ENCODE data around the gene RENBP. TPM values are rescaled to one million over a fixed set of nuclear protein-coding genes. Genes with fewer than 3 reads are reported as not detected.

RENBP gene
- polyA plus RNA-seq, 2 donors = 1.4 to 1.6 TPM

- Histone ChIP-seq H3K36me3 (ENCODE audit: control insufficient read depth in 2 of 2, insufficient read depth in 2 of 2, low read length in 1 of 2) (no peaks in the 10 kb centered on the region), H3K4me3 (ENCODE audit: low read depth in 1 of 2, low read length in 2 of 2) (peak overlapping the region; percentile 60 to 90), H3K27me3 (ENCODE audit: control insufficient read depth in 1 of 2, insufficient read depth in 2 of 2, low read length in 2 of 2) (no peaks in the 10 kb centered on the region), H3K27ac (ENCODE audit: low read depth in 2 of 2, low read length in 1 of 2) (peak overlapping the region; percentile 90 to 100), H3K4me1 (ENCODE audit: control insufficient read depth in 2 of 2, insufficient read depth in 2 of 2, low read length in 1 of 2) (peaks cover 8 to 38% of the 10 kb centered on the region in 2 donors), H3K9me3 (ENCODE audit: control insufficient read depth in 2 of 2, insufficient read depth in 1 of 2, low read depth in 1 of 2, low read length in 1 of 2) (no peaks in the 10 kb centered on the region)
- whole genome bisulfite sequencing, 2 donors = 1 to 9% methylated on average over 22 to 34 of the region's 34 CpGs
These were observed 26.6 kb upstream of the RENBP start for GRCh38 chrX:153971124-153971449.

DNA sequence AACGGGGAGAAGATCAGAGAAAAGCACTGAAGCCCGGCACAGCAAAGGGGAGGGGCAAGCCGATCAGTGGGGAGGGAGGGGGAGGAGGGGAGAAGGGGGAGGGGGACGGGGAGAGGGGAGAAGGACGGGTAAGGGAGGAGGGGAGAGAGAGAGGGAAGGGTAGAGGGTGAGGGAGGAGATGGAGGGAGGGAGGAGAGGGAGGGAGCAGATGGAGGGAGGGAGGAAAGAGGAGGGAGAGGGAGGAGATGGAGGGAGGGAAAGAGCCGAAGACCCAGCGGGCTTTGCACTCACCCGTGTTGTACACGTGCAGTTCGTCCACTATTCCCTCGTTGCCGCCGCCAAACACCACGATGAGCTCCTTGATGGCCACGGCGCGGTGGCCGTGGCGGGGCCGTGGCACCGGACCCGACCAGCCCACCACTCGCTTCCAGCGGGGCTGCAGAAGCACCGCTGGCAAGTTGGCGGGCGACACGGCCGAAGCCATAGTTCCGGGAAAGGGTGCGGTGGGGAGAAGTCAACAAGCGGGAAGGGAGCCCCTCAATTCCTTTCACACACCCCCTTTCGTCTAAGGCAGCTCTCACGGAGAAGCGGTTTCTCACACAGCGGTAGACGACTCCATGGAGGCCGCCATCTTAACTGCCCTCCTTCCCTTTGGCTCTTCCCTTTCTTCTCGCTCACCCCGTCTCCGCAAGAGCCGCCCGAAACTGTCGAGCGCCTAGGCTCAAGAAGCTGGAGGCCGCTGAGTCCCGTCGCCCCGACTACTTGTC lies 26.1 kb upstream of the RENBP start:
- Histone ChIP-seq H3K27me3 (ENCODE audit: control insufficient read depth in 1 of 2, insufficient read depth in 2 of 2, low read length in 2 of 2) (no peaks in the 10 kb centered on the region), H3K4me3 (ENCODE audit: low read depth in 1 of 2, low read length in 2 of 2) (peak overlapping the region; percentile 60 to 90), H3K36me3 (ENCODE audit: control insufficient read depth in 2 of 2, insufficient read depth in 2 of 2, low read length in 1 of 2) (no peaks in the 10 kb centered on the region), H3K27ac (ENCODE audit: low read depth in 2 of 2, low read length in 1 of 2) (peak overlapping the region; percentile 90 to 100), H3K4me1 (ENCODE audit: control insufficient read depth in 2 of 2, insufficient read depth in 2 of 2, low read length in 1 of 2) (peaks cover 8 to 38% of the 10 kb centered on the region in 2 donors), H3K9me3 (ENCODE audit: control insufficient read depth in 2 of 2, insufficient read depth in 1 of 2, low read depth in 1 of 2, low read length in 1 of 2) (no peaks in the 10 kb centered on the region)
- 0 to 5% methylated on average over 46 to 49 of the region's 49 CpGs for WGBS, 2 donors

- Histone ChIP-seq H3K4me3 (ENCODE audit: low read depth in 1 of 2, low read length in 2 of 2) (peak overlapping the region; percentile 44 to 90), H3K36me3 (ENCODE audit: control insufficient read depth in 2 of 2, insufficient read depth in 2 of 2, low read length in 1 of 2) (no peaks in the 10 kb centered on the region), H3K9me3 (ENCODE audit: control insufficient read depth in 2 of 2, insufficient read depth in 1 of 2, low read depth in 1 of 2, low read length in 1 of 2) (no peaks in the 10 kb centered on the region), H3K27ac (ENCODE audit: low read depth in 2 of 2, low read length in 1 of 2) (peak overlapping the region; percentile 73 to 88), H3K4me1 (ENCODE audit: control insufficient read depth in 2 of 2, insufficient read depth in 2 of 2, low read length in 1 of 2) (peaks cover 8 to 38% of the 10 kb centered on the region in 2 donors), H3K27me3 (ENCODE audit: control insufficient read depth in 1 of 2, insufficient read depth in 2 of 2, low read length in 2 of 2) (no peaks in the 10 kb centered on the region)
- WGBS, 2 donors = 1 to 16% methylated on average over 21 to 26 of the region's 26 CpGs
These were observed 25.5 kb upstream of the RENBP start for GRCh38 chrX:153969904-153970356.

DNA sequence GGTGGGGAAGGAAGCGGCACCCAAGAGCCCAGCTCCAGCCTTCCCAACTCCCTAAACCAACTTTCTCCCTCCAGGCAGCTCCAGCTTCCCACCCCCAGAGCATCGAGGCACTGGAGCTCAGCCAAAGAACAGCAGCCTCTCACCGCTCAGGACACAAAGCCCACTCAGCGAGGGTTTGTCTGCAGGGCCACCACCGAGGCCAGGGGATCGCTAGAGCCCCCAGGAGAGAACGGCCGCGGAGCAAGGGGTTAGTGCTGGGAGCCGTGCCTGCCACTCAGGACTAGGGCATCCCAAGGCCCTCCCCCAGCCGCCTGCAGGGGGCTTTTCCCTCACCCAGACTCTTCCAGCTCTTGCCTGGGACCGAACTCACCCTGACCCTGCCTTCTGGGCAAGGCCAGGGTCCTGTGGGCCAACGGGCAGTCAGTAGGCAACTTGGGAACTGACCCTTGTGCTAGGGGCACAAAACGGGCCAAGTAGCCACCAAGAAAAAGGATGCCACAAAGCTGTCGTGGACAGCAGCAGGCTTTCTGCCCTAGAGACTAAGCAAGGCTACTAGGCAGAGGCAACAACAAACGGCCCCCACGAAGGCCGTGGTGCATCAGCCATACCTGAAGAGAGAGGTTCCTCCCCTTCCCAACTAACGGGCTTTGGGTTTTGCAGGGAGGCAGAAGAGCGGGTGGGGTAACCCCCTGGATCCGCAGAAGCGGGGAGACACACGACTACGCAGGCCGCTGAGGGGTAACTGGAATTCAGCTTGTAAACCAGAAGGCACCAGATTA lies 24.9 kb upstream of the RENBP start:
- H3K27ac ChIP-seq (ENCODE audit: low read depth in 2 of 2, low read length in 1 of 2) = peak overlapping the region; percentile 73 to 88
- peaks cover 0 to 1% of the 10 kb centered on the region in 2 donors for H3K36me3 ChIP-seq (ENCODE audit: control insufficient read depth in 2 of 2, insufficient read depth in 2 of 2, low read length in 1 of 2)
- no peaks in the 10 kb centered on the region for H3K27me3 ChIP-seq (ENCODE audit: control insufficient read depth in 1 of 2, insufficient read depth in 2 of 2, low read length in 2 of 2)
- H3K4me3 ChIP-seq (ENCODE audit: low read depth in 1 of 2, low read length in 2 of 2) = peak overlapping the region; percentile 44 to 90
- 7 to 42% methylated on average over 23 to 25 of the region's 25 CpGs for WGBS, 2 donors
- H3K4me1 ChIP-seq (ENCODE audit: control insufficient read depth in 2 of 2, insufficient read depth in 2 of 2, low read length in 1 of 2) = peaks cover 7 to 33% of the 10 kb centered on the region in 2 donors
- no peaks in the 10 kb centered on the region for H3K9me3 ChIP-seq (ENCODE audit: control insufficient read depth in 2 of 2, insufficient read depth in 1 of 2, low read depth in 1 of 2, low read length in 1 of 2)

DNA sequence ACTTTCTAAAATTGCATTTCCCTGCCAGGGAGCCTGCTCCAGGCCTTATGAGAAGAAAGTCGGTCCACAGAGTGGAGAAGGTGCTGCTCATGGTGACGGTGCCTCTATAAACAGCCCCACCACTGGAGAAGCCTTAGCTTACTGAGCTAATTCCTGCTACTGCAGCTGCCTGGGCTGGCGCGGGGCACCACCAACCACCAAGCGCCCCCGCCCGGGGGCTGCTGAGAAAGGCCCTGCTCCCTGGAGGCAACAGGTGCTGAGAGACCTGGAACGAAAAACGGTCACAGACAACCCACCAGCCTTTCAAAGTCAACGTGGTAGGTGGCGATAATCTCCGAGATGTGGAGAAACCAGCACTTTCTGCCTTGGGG lies 24.3 kb upstream of the RENBP start:
- WGBS, 2 donors = 11 to 33% methylated on average over 12 of the region's 12 CpGs
- Histone ChIP-seq H3K27ac (ENCODE audit: low read depth in 2 of 2, low read length in 1 of 2) (peak overlapping the region; percentile 73 to 88), H3K36me3 (ENCODE audit: control insufficient read depth in 2 of 2, insufficient read depth in 2 of 2, low read length in 1 of 2) (peaks cover 0 to 7% of the 10 kb centered on the region in 2 donors), H3K9me3 (ENCODE audit: control insufficient read depth in 2 of 2, insufficient read depth in 1 of 2, low read depth in 1 of 2, low read length in 1 of 2) (no peaks in the 10 kb centered on the region), H3K27me3 (ENCODE audit: control insufficient read depth in 1 of 2, insufficient read depth in 2 of 2, low read length in 2 of 2) (no peaks in the 10 kb centered on the region), H3K4me3 (ENCODE audit: low read depth in 1 of 2, low read length in 2 of 2) (peak overlapping the region in 1 of 2 donors; percentile 90), H3K4me1 (ENCODE audit: control insufficient read depth in 2 of 2, insufficient read depth in 2 of 2, low read length in 1 of 2) (peaks cover 3 to 29% of the 10 kb centered on the region in 2 donors)

- H3K9me3 ChIP-seq (ENCODE audit: control insufficient read depth in 2 of 2, insufficient read depth in 1 of 2, low read depth in 1 of 2, low read length in 1 of 2) = no peaks in the 10 kb centered on the region
- H3K4me3 ChIP-seq (ENCODE audit: low read depth in 1 of 2, low read length in 2 of 2) = peak overlapping the region in 1 of 2 donors; percentile 90
- peaks cover 0 to 12% of the 10 kb centered on the region in 2 donors for H3K36me3 ChIP-seq (ENCODE audit: control insufficient read depth in 2 of 2, insufficient read depth in 2 of 2, low read length in 1 of 2)
- H3K27me3 ChIP-seq (ENCODE audit: control insufficient read depth in 1 of 2, insufficient read depth in 2 of 2, low read length in 2 of 2) = no peaks in the 10 kb centered on the region
- 24 to 59% methylated on average over 9 of the region's 9 CpGs for WGBS, 2 donors
- H3K27ac ChIP-seq (ENCODE audit: low read depth in 2 of 2, low read length in 1 of 2) = peak overlapping the region; percentile 68 to 88
- peaks cover 2 to 26% of the 10 kb centered on the region in 2 donors for H3K4me1 ChIP-seq (ENCODE audit: control insufficient read depth in 2 of 2, insufficient read depth in 2 of 2, low read length in 1 of 2)
These were observed 23.8 kb upstream of the RENBP start for GRCh38 chrX:153968255-153968654.

DNA sequence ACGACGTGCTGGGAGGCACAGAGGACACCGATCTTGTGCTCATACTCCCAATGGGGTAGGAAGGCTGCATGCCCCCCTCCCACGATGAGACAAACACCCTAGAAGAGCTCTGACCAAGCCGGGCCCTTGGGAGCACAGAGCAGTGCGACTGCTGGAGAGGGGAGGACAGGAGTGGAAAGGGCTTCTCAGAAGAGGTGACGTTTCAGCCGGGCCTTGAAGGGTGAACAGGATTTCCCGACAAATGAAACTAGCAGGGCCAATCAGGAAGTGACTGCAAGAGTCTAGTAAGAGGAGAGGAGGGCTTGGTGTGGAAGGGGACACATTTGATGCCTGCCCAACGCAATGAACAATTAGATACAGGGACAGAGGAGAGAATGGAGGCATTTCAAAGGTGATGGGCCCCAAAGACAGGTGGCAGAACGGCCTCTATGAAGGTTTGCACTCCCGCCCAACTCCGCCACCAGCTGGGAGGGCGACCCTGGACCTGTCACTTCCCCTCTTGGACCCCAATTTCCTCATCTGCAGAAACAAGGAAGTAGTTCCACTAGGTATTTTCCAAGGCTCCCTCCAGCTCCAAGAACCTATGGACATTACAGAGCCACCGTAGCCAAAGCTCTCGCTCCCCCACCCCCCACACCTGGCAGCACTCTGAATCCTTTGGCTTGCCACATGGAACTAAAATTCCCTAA lies 23.2 kb upstream of the RENBP start:
- Histone ChIP-seq H3K9me3 (ENCODE audit: control insufficient read depth in 2 of 2, insufficient read depth in 1 of 2, low read depth in 1 of 2, low read length in 1 of 2) (no peaks in the 10 kb centered on the region), H3K27me3 (ENCODE audit: control insufficient read depth in 1 of 2, insufficient read depth in 2 of 2, low read length in 2 of 2) (no peaks in the 10 kb centered on the region), H3K36me3 (ENCODE audit: control insufficient read depth in 2 of 2, insufficient read depth in 2 of 2, low read length in 1 of 2) (peaks cover 0 to 18% of the 10 kb centered on the region in 2 donors), H3K27ac (ENCODE audit: low read depth in 2 of 2, low read length in 1 of 2) (peak overlapping the region; percentile 64 to 68), H3K4me1 (ENCODE audit: control insufficient read depth in 2 of 2, insufficient read depth in 2 of 2, low read length in 1 of 2) (peaks cover 2 to 25% of the 10 kb centered on the region in 2 donors), H3K4me3 (ENCODE audit: low read depth in 1 of 2, low read length in 2 of 2) (no peak overlapping the region)
- 52 to 72% methylated on average over 16 of the region's 16 CpGs for WGBS, 2 donors

DNA sequence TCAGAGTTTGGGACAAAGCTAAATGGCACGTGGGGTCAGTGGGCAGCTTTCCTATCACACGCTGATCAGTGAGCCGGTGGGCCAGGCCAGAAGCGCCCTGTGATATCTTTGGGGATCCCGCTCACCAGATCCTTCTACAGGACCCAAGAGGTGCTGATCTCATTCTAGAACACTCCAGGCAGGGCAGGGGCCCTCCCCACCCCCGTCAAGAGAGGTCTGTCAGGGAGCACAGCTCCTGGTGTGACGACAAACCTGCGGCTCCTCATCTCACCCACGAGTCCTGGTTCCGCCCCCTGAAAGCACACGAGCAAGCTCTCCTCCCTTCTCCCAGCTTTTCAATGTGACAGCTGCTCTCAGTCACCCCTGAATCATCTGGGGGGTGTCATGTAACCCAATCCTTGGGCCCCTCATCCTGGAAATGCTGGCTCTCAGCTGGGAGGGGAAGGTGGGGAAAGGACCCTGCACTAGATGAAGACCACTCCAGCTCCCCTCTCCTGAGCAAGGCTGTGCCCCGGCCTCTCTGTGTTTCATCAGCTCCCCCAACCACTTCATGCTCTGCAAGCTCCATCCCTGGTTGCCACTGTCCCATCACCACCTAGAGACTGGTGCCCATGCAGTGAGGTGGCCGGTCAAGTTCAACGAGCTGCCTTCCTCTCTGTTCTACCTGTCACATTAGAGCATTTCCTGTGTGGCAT lies 22.5 kb upstream of the RENBP start:
- Histone ChIP-seq H3K36me3 (ENCODE audit: control insufficient read depth in 2 of 2, insufficient read depth in 2 of 2, low read length in 1 of 2) (peaks cover 0 to 23% of the 10 kb centered on the region in 2 donors), H3K9me3 (ENCODE audit: control insufficient read depth in 2 of 2, insufficient read depth in 1 of 2, low read depth in 1 of 2, low read length in 1 of 2) (no peaks in the 10 kb centered on the region), H3K27me3 (ENCODE audit: control insufficient read depth in 1 of 2, insufficient read depth in 2 of 2, low read length in 2 of 2) (no peaks in the 10 kb centered on the region), H3K27ac (ENCODE audit: low read depth in 2 of 2, low read length in 1 of 2) (peak overlapping the region; percentile 64 to 68), H3K4me1 (ENCODE audit: control insufficient read depth in 2 of 2, insufficient read depth in 2 of 2, low read length in 1 of 2) (peaks cover 2 to 25% of the 10 kb centered on the region in 2 donors), H3K4me3 (ENCODE audit: low read depth in 1 of 2, low read length in 2 of 2) (no peak overlapping the region)
- 54 to 71% methylated on average over 13 to 14 of the region's 14 CpGs for WGBS, 2 donors

DNA sequence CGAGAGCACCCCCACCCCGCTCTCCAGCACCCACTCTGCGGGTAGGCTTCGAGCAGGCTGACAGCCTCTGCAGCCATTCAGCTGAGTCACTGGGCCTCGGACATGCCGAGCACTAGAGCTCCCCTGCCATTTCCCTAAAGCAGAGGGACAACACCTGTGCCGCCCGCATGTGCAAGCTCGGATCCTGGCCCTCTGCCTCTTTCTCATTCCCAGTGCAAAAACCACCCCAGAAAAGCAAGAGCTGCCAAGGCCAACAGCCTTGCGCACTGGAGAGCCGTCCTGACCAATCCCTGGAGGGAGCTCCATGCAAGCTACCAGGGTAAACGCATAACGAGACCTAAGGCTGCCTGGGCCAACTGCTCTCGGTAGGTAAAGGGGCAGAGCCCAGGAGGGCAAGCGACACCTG lies 21.8 kb upstream of the RENBP start:
- Histone ChIP-seq H3K4me1 (ENCODE audit: control insufficient read depth in 2 of 2, insufficient read depth in 2 of 2, low read length in 1 of 2) (peaks cover 2 to 25% of the 10 kb centered on the region in 2 donors), H3K27me3 (ENCODE audit: control insufficient read depth in 1 of 2, insufficient read depth in 2 of 2, low read length in 2 of 2) (no peaks in the 10 kb centered on the region), H3K9me3 (ENCODE audit: control insufficient read depth in 2 of 2, insufficient read depth in 1 of 2, low read depth in 1 of 2, low read length in 1 of 2) (no peaks in the 10 kb centered on the region), H3K27ac (ENCODE audit: low read depth in 2 of 2, low read length in 1 of 2) (peak overlapping the region in 1 of 2 donors; percentile 39), H3K36me3 (ENCODE audit: control insufficient read depth in 2 of 2, insufficient read depth in 2 of 2, low read length in 1 of 2) (peaks cover 4 to 30% of the 10 kb centered on the region in 2 donors), H3K4me3 (ENCODE audit: low read depth in 1 of 2, low read length in 2 of 2) (no peak overlapping the region)
- WGBS, 2 donors = 53 to 71% methylated on average over 15 of the region's 15 CpGs

All from esophagus (tissue), 2 donors.